ENCODE results near the gene CTRL.

The CTRL gene

DNA sequence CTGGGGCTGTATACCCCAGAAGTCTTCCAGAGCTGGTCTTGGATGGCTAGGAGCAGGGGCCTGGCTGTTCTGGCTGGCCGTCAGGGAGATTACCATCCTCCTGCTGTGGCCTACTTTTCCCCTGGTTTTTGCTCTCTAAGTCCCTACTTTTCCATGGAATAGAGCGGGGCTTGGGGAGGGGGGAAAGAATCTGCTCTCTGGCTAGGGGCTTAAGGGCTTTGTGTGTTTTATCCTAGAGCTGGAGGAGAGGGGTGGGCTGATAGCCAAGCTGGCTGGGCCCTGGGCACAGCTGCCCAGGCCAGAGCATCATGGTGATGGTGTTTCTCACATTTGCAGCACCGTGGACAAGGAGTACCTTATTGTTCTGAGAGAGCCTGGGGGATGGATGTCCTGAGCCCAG is 43.3 kb downstream of the CTRL start:
- DNase-seq (ENCODE audit: low read depth, low spot score), result no peak
- TF ChIP-seq, protein P1, sequence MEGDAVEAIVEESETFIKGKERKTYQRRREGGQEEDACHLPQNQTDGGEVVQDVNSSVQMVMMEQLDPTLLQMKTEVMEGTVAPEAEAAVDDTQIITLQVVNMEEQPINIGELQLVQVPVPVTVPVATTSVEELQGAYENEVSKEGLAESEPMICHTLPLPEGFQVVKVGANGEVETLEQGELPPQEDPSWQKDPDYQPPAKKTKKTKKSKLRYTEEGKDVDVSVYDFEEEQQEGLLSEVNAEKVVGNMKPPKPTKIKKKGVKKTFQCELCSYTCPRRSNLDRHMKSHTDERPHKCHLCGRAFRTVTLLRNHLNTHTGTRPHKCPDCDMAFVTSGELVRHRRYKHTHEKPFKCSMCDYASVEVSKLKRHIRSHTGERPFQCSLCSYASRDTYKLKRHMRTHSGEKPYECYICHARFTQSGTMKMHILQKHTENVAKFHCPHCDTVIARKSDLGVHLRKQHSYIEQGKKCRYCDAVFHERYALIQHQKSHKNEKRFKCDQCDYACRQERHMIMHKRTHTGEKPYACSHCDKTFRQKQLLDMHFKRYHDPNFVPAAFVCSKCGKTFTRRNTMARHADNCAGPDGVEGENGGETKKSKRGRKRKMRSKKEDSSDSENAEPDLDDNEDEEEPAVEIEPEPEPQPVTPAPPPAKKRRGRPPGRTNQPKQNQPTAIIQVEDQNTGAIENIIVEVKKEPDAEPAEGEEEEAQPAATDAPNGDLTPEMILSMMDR (IDR thresholded peaks at IDR 0.05; ENCODE audit: low read depth, low read length), result no peak
- in situ Hi-C loops (cut with HindIII; ENCODE audit: low sequenced_read_pairs), result no loop called here
- H3K4me3 ChIP-seq (ENCODE audit: low read depth, low read length), result no peak overlapping the region

DNA sequence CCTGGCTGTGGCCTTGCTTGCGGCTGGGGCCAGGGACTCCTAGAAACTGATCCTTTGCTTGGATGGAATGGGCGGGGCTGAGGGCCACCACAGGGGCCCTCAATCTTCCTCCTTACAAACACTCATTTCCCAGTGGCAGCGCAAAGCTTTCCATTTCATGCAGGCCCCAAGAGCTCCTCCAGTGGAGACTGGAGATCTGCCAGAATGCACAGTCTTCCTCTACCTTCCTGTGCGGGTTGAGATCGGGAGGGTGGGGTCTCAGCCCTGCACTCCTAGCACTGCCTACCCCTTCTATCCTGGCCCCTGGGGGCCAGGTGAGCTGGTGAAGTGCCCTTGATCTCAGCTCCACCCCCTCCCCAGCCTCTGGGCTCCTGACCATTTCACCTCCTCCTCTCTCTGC is 45.3 kb downstream of the CTRL start:
- in situ Hi-C loops (cut with HindIII; ENCODE audit: low sequenced_read_pairs), result no loop called here
- DNase-seq (ENCODE audit: low read depth, low spot score), result no peak
- no peak overlapping the region for H3K4me3 ChIP-seq (ENCODE audit: low read depth, low read length)
- TF ChIP-seq, protein P1 (IDR thresholded peaks at IDR 0.05; ENCODE audit: low read depth, low read length), result no peak

DNA sequence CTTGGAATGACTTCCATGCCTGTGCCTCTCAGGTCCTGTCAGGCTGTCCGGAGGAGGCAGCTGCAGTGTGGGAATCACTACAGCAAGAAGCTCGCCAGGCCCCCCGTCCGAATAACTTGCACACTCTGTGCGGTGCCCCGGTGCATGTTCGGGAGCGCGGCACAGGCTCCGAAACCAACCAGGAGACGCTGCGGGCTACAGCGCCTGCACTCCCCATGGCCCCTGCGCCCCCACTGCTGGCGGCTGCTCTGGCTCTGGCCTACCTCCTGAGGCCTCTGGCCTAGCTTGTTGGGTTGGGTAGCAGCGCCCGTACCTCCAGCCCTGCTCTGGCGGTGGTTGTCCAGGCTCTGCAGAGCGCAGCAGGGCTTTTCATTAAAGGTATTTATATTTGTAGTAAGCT is 45.7 kb downstream of the CTRL start:
- in situ Hi-C loops (cut with HindIII; ENCODE audit: low sequenced_read_pairs), result no loop called here
- no peak for DNase-seq (ENCODE audit: low read depth, low spot score)
- no peak overlapping the region for H3K4me3 ChIP-seq (ENCODE audit: low read depth, low read length)
- TF ChIP-seq, protein P1 (IDR thresholded peaks at IDR 0.05; ENCODE audit: low read depth, low read length), result no peak

DNA sequence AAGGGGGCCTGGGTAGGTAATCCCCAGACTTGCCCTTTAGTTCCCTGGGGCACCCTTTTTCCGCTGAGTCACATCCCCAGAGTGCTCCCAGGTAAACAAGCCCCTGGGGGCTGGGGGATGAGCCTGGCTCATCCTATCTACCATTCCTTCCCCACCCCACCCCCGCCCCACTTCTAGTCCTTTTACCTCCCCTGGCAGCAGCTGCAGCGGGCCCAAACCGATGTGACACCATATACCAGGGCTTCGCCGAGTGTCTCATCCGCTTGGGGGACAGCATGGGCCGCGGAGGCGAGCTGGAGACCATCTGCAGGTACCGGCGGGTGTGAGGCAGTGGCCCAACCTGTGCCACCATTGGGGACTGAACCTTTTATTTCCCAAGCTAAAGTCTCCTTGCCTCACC is 46.1 kb downstream of the CTRL start:
- no peak for DNase-seq (ENCODE audit: low read depth, low spot score)
- no peak overlapping the region for H3K4me3 ChIP-seq (ENCODE audit: low read depth, low read length)
- TF ChIP-seq, protein P1 (IDR thresholded peaks at IDR 0.05; ENCODE audit: low read depth, low read length), result no peak
- in situ Hi-C loops (cut with HindIII; ENCODE audit: low sequenced_read_pairs), result no loop called here

DNA sequence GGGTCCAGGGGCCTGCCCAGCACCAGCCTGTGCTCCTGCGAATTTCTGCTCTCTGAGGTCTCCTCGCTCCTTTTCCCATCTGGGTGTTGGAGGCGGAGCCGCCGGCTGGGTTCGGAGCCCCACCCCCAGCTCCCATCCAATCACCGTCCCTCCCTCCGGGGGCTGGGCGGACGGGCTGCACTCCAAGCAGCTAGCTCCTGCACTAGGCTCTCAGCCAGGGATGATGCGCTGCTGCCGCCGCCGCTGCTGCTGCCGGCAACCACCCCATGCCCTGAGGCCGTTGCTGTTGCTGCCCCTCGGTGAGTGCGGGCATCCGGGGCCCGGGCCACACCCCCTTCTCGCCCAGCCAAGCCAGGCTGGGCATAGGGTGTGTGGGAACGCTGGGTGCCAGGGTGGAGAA is 47.0 kb downstream of the CTRL start, which contains the start of gene NRN1L:
NRN1L (plus strand) TSS at position 202 of the 400 bp plus-strand sequence; CDS start at position 221, 19 bp downstream.
- DNase-seq (ENCODE audit: low read depth, low spot score), result peak; percentile 89
- TF ChIP-seq, protein P1 (IDR thresholded peaks at IDR 0.05; ENCODE audit: low read depth, low read length), result no peak
- in situ Hi-C loops (cut with HindIII; ENCODE audit: low sequenced_read_pairs), result no loop called here
- no peak within 1 kb of the TSS for H3K4me3 ChIP-seq (ENCODE audit: low read depth, low read length)

- TF ChIP-seq, protein P1 (IDR thresholded peaks at IDR 0.05; ENCODE audit: low read depth, low read length), result peak; percentile 95
- peak; percentile 38 for DNase-seq (ENCODE audit: low read depth, low spot score)
- in situ Hi-C loops (cut with HindIII; ENCODE audit: low sequenced_read_pairs), result no loop called here
- H3K4me3 ChIP-seq (ENCODE audit: low read depth, low read length), result no peak overlapping the region
Observed at GRCh38 chr16:67883872-67884261, 47.8 kb downstream of the CTRL start.

Data from astrocyte of the spinal cord (primary cell).